GM23338 (cell line): ENCODE measurements around the gene HS1BP3. TPM values are rescaled to one million over a fixed set of nuclear protein-coding genes. Genes with fewer than 3 reads are reported as not detected.

Source experiments
- ATAC-seq: fragments of 200-7000 bp; cut with Tn5 transposase; 3 replicates; pipeline ENCODE4 v1.9.1; 2020
- DNase-seq: peaks from one replicate; pipeline ENCODE4 v3.0.0-alpha.2; 2015; ENCODE audit warnings: low spot score
- H2AFZ ChIP-seq: fragments of 200-600 bp; sonication (generic); 2 replicates; pipeline ENCODE4 v1.8.0; 2016; ENCODE audit warnings: antibody characterized with exemption, mild to moderate bottlenecking, moderate library complexity
- H3F3A ChIP-seq: fragments of 200-600 bp; sonication (generic); replicated peaks from 2 replicates; pipeline ENCODE4 v1.8.0; 2017; ENCODE audit warnings: antibody characterized with exemption, mixed run types, low read depth
- H3K27ac ChIP-seq: fragments of 200-600 bp; sonication (generic); 2 replicates; pipeline ENCODE4 v1.6.1; 2016; ENCODE audit warnings: low read depth
- H3K27me3 ChIP-seq: fragments of 200-600 bp; sonication (generic); 2 replicates; pipeline ENCODE4 v1.8.0; 2016; ENCODE audit warnings: mild to moderate bottlenecking, mixed run types, moderate library complexity; ENCODE audit not compliant: insufficient read depth
- H3K36me3 ChIP-seq: fragments of 200-600 bp; sonication (generic); 2 replicates; pipeline ENCODE4 v1.8.0; 2016; ENCODE audit warnings: mild to moderate bottlenecking; ENCODE audit not compliant: insufficient read depth
- H3K4me1 ChIP-seq: fragments of 200-600 bp; sonication (generic); 2 replicates; pipeline ENCODE4 v1.8.0; 2016; ENCODE audit warnings: mild to moderate bottlenecking, moderate library complexity; ENCODE audit not compliant: insufficient read depth
- H3K4me2 ChIP-seq: fragments of 200-600 bp; sonication (generic); 2 replicates; pipeline ENCODE4 v1.7.1; 2017; ENCODE audit warnings: mixed run types
- H3K4me3 ChIP-seq: fragments of 200-600 bp; sonication (generic); 2 replicates; pipeline ENCODE4 v1.6.1; 2016; ENCODE audit warnings: mixed run types
- H3K79me2 ChIP-seq: fragments of 200-600 bp; sonication (generic); replicated peaks from 2 replicates; pipeline ENCODE4 v1.8.0; 2017; ENCODE audit warnings: mild to moderate bottlenecking; ENCODE audit not compliant: insufficient read depth
- H3K9me2 ChIP-seq: fragments of 200-600 bp; sonication (generic); 2 replicates; pipeline ENCODE4 v1.8.0; 2017; ENCODE audit not compliant: insufficient read depth
- H4K20me1 ChIP-seq: fragments of 200-600 bp; sonication (generic); replicated peaks from 2 replicates; pipeline ENCODE4 v1.8.0; 2017; ENCODE audit warnings: mild to moderate bottlenecking; ENCODE audit not compliant: insufficient read depth
- H3K27ac Mint-ChIP-seq: 2 replicates; pipeline ENCODE4 v1.8.0; 2020; ENCODE audit warnings: inconsistent platforms, mild to moderate bottlenecking, moderate library complexity, mixed read lengths
- H3K27me3 Mint-ChIP-seq: 3 replicates; pipeline ENCODE4 v1.8.0; 2022; ENCODE audit warnings: low read depth, mild to moderate bottlenecking, moderate library complexity, mixed read lengths, inconsistent platforms; ENCODE audit not compliant: insufficient read depth, poor library complexity
- H3K36me3 Mint-ChIP-seq: 3 replicates; pipeline ENCODE4 v1.8.0; 2021; ENCODE audit warnings: low read depth, mild to moderate bottlenecking, inconsistent platforms, moderate library complexity, mixed read lengths
- H3K4me1 Mint-ChIP-seq: 3 replicates; pipeline ENCODE4 v1.8.0; 2020; ENCODE audit warnings: mild to moderate bottlenecking, inconsistent platforms, mixed read lengths
- H3K4me3 Mint-ChIP-seq: 3 replicates; pipeline ENCODE4 v1.8.0; 2021; ENCODE audit warnings: moderate library complexity, mild to moderate bottlenecking, inconsistent platforms, mixed read lengths
- H3K9me3 Mint-ChIP-seq: 3 replicates; pipeline ENCODE4 v1.8.0; 2020; ENCODE audit warnings: moderate library complexity, mild to moderate bottlenecking, inconsistent platforms, mixed read lengths
- EZH2phosphoT487 ChIP-seq: fragments of 200-600 bp; sonication (generic); IDR thresholded peaks from one replicate; pipeline ENCODE4 v1.8.1; 2018; ENCODE audit warnings: antibody characterized with exemption; ENCODE audit not compliant: unreplicated experiment
- JUNB ChIP-seq: IDR thresholded peaks from one replicate; pipeline ENCODE4 v1.6.1; 2016; ENCODE audit warnings: antibody characterized with exemption; ENCODE audit not compliant: unreplicated experiment
- STAT1 ChIP-seq: IDR thresholded peaks from one replicate; pipeline ENCODE4 v1.6.1; 2016; ENCODE audit warnings: antibody characterized with exemption; ENCODE audit not compliant: unreplicated experiment
- ZNF331 ChIP-seq: fragments of 250-450 bp; sonication (Bioruptor Pico); IDR thresholded peaks from 2 replicates; pipeline ENCODE4 v1.5.0; 2020; ENCODE audit warnings: low read depth, mild to moderate bottlenecking, moderate library complexity
- polyA plus RNA-seq: library from polyadenylated mRNA; unstranded; fragments of >200 nt; fragmentation: Nextera tagmentation; extraction: Ambion mirVana; gene quantifications from 2 replicates; pipeline ENCODE4 v1.2.1, GENCODE V29; 2016
- total RNA-seq: library from RNA; depleted of rRNA; stranded (reverse); fragments of >200 nt; shearing (Covaris generic); gene quantifications from 2 replicates; pipeline ENCODE4 v1.2.3, GENCODE V29; 2014
- TF ChIP-seq, protein P1 (sequence below): IDR thresholded peaks from one replicate; pipeline ENCODE4 v1.6.1; 2018; ENCODE audit warnings: antibody characterized with exemption; ENCODE audit not compliant: unreplicated experiment
- TF ChIP-seq, protein P2 (sequence below): fragments of 250-450 bp; sonication (Bioruptor Pico); IDR thresholded peaks from 2 replicates; pipeline ENCODE4 v1.5.0; 2020; ENCODE audit warnings: mild to moderate bottlenecking, moderate library complexity
- TF ChIP-seq, protein P3 (sequence below): IDR thresholded peaks from 2 replicates; pipeline ENCODE4 v1.6.1; 2016; ENCODE audit warnings: antibody characterized with exemption
- TF ChIP-seq, protein P4 (sequence below), 2 experiments: fragments of 200-600 bp in 1 of 2; sonication (generic) in 1 of 2; conservative IDR thresholded peaks; 2 replicates each; pipeline versions ENCODE4 v1.5.1 to v1.6.1; 2016 to 2017; ENCODE audit warnings: antibody characterized with exemption in 2 of 2, low read depth in 2 of 2, mild to moderate bottlenecking in 2 of 2, moderate library complexity in 1 of 2

The HS1BP3 gene
- total and polyA plus RNA-seq, 2 experiments from 2014 or later, result 7.2 to 15.0 TPM

DNA sequence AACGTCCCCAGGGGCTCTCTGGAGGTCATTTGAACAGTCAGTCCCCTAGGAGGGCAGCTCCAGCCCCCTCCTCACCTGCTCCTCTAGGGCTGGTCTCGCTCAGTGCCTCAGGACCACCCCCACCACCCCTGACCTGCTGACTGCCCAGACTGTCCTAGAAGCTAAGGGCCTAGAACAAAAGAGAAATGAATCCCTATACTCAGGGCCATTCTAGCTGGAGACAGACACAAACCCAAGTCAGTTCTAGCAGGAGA lies 83.0 kb downstream of the HS1BP3 start:
- no peaks in the 10 kb centered on the region for H3K36me3 Mint-ChIP-seq
- Histone ChIP-seq H3K36me3 (no peaks in the 10 kb centered on the region), H3F3A (no peaks in the 10 kb centered on the region), H3K9me2 (no peaks in the 10 kb centered on the region; the same call in 1 of the 2 replicates), H3K4me2 (peak overlapping the region; percentile 48; the same call in 1 of the 2 replicates), H3K27me3 (no peaks in the 10 kb centered on the region), H3K4me3 (no peak overlapping the region), H3K79me2 (no peaks in the 10 kb centered on the region), H2AFZ (no peak overlapping the region), H3K4me1 (peaks cover 8% of the 10 kb centered on the region), H4K20me1 (no peaks in the 10 kb centered on the region), H3K27ac (no peak overlapping the region)
- H3K4me1 Mint-ChIP-seq, result peaks cover 17% of the 10 kb centered on the region
- no peak overlapping the region for H3K4me3 Mint-ChIP-seq
- no peaks in the 10 kb centered on the region for H3K9me3 Mint-ChIP-seq
- no peak overlapping the region for H3K27ac Mint-ChIP-seq
- TF ChIP-seq, protein P1, sequence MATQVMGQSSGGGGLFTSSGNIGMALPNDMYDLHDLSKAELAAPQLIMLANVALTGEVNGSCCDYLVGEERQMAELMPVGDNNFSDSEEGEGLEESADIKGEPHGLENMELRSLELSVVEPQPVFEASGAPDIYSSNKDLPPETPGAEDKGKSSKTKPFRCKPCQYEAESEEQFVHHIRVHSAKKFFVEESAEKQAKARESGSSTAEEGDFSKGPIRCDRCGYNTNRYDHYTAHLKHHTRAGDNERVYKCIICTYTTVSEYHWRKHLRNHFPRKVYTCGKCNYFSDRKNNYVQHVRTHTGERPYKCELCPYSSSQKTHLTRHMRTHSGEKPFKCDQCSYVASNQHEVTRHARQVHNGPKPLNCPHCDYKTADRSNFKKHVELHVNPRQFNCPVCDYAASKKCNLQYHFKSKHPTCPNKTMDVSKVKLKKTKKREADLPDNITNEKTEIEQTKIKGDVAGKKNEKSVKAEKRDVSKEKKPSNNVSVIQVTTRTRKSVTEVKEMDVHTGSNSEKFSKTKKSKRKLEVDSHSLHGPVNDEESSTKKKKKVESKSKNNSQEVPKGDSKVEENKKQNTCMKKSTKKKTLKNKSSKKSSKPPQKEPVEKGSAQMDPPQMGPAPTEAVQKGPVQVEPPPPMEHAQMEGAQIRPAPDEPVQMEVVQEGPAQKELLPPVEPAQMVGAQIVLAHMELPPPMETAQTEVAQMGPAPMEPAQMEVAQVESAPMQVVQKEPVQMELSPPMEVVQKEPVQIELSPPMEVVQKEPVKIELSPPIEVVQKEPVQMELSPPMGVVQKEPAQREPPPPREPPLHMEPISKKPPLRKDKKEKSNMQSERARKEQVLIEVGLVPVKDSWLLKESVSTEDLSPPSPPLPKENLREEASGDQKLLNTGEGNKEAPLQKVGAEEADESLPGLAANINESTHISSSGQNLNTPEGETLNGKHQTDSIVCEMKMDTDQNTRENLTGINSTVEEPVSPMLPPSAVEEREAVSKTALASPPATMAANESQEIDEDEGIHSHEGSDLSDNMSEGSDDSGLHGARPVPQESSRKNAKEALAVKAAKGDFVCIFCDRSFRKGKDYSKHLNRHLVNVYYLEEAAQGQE, result no peak
- no peak for TF ChIP-seq ZNF331 (CRISPR knock-in tag)
- no peak for TF ChIP-seq EZH2phosphoT487
- TF ChIP-seq, protein P2, sequence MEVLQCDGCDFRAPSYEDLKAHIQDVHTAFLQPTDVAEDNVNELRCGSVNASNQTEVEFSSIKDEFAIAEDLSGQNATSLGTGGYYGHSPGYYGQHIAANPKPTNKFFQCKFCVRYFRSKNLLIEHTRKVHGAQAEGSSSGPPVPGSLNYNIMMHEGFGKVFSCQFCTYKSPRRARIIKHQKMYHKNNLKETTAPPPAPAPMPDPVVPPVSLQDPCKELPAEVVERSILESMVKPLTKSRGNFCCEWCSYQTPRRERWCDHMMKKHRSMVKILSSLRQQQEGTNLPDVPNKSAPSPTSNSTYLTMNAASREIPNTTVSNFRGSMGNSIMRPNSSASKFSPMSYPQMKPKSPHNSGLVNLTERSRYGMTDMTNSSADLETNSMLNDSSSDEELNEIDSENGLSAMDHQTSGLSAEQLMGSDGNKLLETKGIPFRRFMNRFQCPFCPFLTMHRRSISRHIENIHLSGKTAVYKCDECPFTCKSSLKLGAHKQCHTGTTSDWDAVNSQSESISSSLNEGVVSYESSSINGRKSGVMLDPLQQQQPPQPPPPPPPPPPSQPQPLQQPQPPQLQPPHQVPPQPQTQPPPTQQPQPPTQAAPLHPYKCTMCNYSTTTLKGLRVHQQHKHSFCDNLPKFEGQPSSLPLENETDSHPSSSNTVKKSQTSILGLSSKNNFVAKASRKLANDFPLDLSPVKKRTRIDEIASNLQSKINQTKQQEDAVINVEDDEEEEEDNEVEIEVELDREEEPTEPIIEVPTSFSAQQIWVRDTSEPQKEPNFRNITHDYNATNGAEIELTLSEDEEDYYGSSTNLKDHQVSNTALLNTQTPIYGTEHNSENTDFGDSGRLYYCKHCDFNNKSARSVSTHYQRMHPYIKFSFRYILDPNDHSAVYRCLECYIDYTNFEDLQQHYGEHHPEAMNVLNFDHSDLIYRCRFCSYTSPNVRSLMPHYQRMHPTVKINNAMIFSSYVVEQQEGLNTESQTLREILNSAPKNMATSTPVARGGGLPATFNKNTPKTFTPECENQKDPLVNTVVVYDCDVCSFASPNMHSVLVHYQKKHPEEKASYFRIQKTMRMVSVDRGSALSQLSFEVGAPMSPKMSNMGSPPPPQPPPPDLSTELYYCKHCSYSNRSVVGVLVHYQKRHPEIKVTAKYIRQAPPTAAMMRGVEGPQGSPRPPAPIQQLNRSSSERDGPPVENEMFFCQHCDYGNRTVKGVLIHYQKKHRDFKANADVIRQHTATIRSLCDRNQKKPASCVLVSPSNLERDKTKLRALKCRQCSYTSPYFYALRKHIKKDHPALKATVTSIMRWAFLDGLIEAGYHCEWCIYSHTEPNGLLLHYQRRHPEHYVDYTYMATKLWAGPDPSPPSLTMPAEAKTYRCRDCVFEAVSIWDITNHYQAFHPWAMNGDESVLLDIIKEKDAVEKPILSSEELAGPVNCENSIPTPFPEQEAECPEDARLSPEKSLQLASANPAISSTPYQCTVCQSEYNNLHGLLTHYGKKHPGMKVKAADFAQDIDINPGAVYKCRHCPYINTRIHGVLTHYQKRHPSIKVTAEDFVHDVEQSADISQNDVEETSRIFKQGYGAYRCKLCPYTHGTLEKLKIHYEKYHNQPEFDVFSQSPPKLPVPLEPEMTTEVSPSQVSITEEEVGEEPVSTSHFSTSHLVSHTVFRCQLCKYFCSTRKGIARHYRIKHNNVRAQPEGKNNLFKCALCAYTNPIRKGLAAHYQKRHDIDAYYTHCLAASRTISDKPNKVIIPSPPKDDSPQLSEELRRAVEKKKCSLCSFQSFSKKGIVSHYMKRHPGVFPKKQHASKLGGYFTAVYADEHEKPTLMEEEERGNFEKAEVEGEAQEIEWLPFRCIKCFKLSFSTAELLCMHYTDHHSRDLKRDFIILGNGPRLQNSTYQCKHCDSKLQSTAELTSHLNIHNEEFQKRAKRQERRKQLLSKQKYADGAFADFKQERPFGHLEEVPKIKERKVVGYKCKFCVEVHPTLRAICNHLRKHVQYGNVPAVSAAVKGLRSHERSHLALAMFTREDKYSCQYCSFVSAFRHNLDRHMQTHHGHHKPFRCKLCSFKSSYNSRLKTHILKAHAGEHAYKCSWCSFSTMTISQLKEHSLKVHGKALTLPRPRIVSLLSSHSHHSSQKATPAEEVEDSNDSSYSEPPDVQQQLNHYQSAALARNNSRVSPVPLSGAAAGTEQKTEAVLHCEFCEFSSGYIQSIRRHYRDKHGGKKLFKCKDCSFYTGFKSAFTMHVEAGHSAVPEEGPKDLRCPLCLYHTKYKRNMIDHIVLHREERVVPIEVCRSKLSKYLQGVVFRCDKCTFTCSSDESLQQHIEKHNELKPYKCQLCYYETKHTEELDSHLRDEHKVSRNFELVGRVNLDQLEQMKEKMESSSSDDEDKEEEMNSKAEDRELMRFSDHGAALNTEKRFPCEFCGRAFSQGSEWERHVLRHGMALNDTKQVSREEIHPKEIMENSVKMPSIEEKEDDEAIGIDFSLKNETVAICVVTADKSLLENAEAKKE (CRISPR knock-in tag), result no peak
- TF ChIP-seq STAT1, result no peak
- no peak for TF ChIP-seq JUNB
- TF ChIP-seq, protein P3, sequence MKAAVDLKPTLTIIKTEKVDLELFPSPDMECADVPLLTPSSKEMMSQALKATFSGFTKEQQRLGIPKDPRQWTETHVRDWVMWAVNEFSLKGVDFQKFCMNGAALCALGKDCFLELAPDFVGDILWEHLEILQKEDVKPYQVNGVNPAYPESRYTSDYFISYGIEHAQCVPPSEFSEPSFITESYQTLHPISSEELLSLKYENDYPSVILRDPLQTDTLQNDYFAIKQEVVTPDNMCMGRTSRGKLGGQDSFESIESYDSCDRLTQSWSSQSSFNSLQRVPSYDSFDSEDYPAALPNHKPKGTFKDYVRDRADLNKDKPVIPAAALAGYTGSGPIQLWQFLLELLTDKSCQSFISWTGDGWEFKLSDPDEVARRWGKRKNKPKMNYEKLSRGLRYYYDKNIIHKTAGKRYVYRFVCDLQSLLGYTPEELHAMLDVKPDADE, result no peak
- TF ChIP-seq, protein P4, sequence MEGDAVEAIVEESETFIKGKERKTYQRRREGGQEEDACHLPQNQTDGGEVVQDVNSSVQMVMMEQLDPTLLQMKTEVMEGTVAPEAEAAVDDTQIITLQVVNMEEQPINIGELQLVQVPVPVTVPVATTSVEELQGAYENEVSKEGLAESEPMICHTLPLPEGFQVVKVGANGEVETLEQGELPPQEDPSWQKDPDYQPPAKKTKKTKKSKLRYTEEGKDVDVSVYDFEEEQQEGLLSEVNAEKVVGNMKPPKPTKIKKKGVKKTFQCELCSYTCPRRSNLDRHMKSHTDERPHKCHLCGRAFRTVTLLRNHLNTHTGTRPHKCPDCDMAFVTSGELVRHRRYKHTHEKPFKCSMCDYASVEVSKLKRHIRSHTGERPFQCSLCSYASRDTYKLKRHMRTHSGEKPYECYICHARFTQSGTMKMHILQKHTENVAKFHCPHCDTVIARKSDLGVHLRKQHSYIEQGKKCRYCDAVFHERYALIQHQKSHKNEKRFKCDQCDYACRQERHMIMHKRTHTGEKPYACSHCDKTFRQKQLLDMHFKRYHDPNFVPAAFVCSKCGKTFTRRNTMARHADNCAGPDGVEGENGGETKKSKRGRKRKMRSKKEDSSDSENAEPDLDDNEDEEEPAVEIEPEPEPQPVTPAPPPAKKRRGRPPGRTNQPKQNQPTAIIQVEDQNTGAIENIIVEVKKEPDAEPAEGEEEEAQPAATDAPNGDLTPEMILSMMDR (conservative IDR thresholded peaks at IDR 0.05; ENCODE audit: low read depth in 2 of 2), result no peak
- H3K27me3 Mint-ChIP-seq, result peaks cover 30% of the 10 kb centered on the region
- no peak for DNase-seq
- ATAC-seq, result no peak
